Measurements from ENCODE around the gene IRAK2. TPM values are rescaled to one million over a fixed set of nuclear protein-coding genes. Genes with fewer than 3 reads are reported as not detected.

IRAK2 gene

DNA sequence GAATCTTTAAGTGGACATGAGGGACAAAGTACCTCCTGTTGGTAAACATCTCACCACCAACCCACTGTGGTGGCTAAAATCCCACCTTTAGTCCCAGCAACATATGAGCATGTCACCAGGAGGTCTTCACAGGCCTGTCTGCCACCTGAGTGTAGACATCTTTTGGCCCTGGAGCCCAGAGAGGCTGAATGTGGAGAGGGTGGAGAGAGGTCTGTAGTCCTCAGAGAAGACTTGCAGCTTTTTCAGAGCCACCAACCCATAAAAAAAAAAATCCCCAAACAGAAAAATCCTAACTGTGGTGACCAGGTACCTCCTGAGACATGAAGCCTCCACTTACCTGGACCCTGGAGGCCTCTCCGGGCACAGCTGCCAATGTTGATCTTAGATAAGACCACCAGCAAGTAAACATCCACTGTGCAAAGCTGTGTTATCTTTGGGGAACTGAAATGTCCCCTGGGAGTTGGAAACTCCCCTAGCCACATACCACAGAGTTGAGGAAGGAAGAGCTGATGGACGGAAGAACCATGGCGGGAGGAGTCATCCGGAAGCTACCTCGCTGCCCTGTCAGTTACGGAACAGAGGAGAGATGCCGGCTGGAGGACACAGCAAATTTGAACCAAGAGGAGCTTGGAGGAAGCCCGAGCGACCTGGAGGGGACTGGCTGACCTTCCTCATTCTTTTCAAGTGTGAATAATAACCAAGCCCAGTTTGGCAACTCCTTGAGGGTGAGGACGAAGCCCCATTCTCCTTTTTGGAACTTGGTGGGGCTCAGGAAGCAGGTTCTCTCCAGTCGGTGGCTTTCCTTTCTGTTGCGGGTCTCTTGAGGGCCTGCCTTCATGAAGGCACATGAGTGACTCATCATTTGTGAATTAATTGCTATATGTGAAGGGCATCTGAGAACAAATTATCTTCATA, 128.0 kb downstream of the IRAK2 start, which contains the start of gene GHRL:
GHRL (minus strand) TSS at position 443 of the 915 bp plus-strand sequence. CDS start 2,767 bp downstream, outside the sequence.
- Histone ChIP-seq H3K36me3 (ENCODE audit: insufficient read depth, low read length) (peaks cover 41% of the 10 kb centered on the region), H3K27me3 (ENCODE audit: control insufficient read depth, insufficient read depth, low read length) (no peaks in the 10 kb centered on the region), H3K4me2 (ENCODE audit: low read length) (no peak within 1 kb of the TSS), H3K9me3 (replicated peaks; ENCODE audit: low read length) (no peaks in the 10 kb centered on the region), H3K9ac (ENCODE audit: low read depth, low read length) (no peak within 1 kb of the TSS), H3K4me1 (ENCODE audit: control insufficient read depth, insufficient read depth, low read length) (no peaks in the 10 kb centered on the region), H3K4me3 (ENCODE audit: low read length) (no peak within 1 kb of the TSS)

Small RNA genes within 50 kb of the gene (small RNA-seq; reads per million reads assigned to genes)
- gene RF02126: not detected

Measured in skeletal muscle satellite cell (primary cell).